ENCODE data around the gene SLC15A2.

DNA sequence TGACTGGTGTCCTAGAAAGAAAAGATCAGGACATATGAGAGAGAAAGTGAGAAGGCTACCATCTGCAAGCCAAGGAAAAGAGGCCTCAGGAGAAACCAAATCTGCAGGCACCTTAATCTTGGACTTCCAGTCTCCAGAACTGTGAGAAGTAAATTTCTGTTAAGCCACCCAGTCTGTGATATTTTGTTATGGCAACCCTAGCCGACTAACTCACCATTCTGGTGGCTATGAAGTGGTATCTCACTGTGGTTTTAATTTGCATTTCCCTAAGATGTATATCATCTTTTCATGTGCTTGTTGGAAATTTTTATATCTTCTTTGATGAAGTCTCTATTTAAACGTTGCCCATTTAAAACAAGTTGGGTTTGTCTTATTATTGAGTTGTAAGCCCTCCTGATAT lies 87.3 kb downstream of the SLC15A2 start:
- TF ChIP-seq CTCF (IDR thresholded peaks at IDR 0.05) (no peak), POLR2A (IDR thresholded peaks at IDR 0.05) (no peak)

Measured in Peyer's patch (tissue), 4 donors.